GM18519 (cell line): ENCODE data around the gene DHRS3.
"Not testable (repeated sequence)": the region's sequence is repeated elsewhere in the genome, so short reads cannot be mapped to it uniquely, and the experiment has no call there.

Experiments
- ATAC-seq: cut with Tn5 transposase; IDR thresholded peaks from one replicate; pipeline ENCODE4 v1.9.1; 2021; ENCODE audit warnings: mild to moderate bottlenecking, moderate library complexity; ENCODE audit not compliant: unreplicated experiment, low FRiP score

DHRS3 gene

GRCh38 chr1:12525311-12526181 lies 92.5 kb downstream of the DHRS3 start:
- no peak for ATAC-seq

- ATAC-seq = no peak
These were observed 93.7 kb downstream of the DHRS3 start for GRCh38 chr1:12524266-12524665.

- ATAC-seq = not testable (repeated sequence)
These were observed 95.2 kb downstream of the DHRS3 start for GRCh38 chr1:12522780-12523179.

- ATAC-seq = no peak
These were observed 96.9 kb downstream of the DHRS3 start for GRCh38 chr1:12521096-12521495.

GRCh38 chr1:12519693-12520364 lies 98.2 kb downstream of the DHRS3 start:
- no peak for ATAC-seq

GRCh38 chr1:12518931-12519692 lies 98.9 kb downstream of the DHRS3 start:
- ATAC-seq = no peak
